ENCODE results near the gene TMTC2.

DNA sequence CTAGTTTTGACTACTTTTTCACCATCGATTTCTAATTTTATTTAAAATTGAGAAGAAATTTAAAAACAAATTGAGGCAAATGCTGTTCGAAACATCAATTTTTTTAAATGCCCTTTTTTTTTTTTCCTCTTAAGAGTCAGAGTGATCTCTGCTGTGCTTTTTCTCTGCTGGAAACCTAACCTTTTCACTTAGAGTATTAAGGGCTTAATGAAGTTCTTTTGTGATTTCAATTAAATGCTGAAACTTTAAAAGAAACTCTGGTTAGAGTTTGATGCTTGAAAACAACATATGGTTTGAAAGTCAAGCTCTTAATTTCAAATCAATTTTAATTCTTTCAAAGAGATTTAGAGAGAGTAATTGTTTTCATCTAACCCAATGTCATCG is 171.8 kb downstream of the TMTC2 start:
- no peak for TF ChIP-seq YY1 (IDR thresholded peaks at IDR 0.05; ENCODE audit: insufficient read depth, insufficient read length)
- TF ChIP-seq ZNF274 (IDR thresholded peaks at IDR 0.05; ENCODE audit: low read depth, low read length) = no peak
